Transverse colon (tissue), 4 donors: ENCODE measurements around the gene NEK10.

ENCODE experiments used
- CTCF ChIP-seq, 5 experiments: fragments of 200-600 bp in 3 of 5; fragments of 450-650 bp in 2 of 5; sonication (generic) in 3 of 5; IDR thresholded peaks; 1 replicate in 2 of 5; 2 replicates in 3 of 5; pipeline ENCODE4 v1.5.1; 2016 to 2017; ENCODE audit warnings: antibody characterized with exemption in 5 of 5, inconsistent platforms in 3 of 5, mild to moderate bottlenecking in 2 of 5, moderate library complexity in 1 of 5
- POLR2AphosphoS5 ChIP-seq, 3 donors: sonication (generic); formaldehyde crosslinking; IDR thresholded peaks; one replicate each; pipeline ENCODE4 v1.6.1; 2016; ENCODE audit warnings: antibody characterized with exemption in 3 of 3

DNA sequence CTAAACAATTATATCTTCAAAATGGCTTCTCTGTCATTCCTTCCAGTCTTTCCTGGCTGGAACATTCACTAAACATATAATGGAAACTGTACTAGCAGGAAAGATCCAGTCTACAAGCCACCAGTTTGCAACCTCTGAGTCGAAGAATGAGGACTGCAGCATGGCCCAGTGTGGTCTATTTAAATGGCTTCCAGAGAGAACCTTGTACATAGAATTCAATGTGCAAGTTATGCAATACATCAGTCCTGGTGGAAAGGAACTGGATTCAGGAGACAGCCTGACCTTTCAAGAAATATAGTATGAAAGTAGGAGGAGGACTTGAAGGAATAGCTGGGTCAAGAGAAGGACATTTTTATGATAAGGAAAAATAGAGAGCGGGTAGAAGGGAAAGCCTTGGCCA is 49.9 kb downstream of the NEK10 start:
- no peak for TF ChIP-seq POLR2AphosphoS5 (IDR thresholded peaks at IDR 0.05)
- TF ChIP-seq CTCF (IDR thresholded peaks at IDR 0.05) = no peak
